IMR-90 (cell line): ENCODE data around the gene DACH1.

Experiments used
- BHLHE40 ChIP-seq: fragments of 150-350 bp; IDR thresholded peaks from 2 replicates; pipeline ENCODE4 v1.6.1; 2016; ENCODE audit warnings: mild to moderate bottlenecking, low read depth, low read length
- CEBPB ChIP-seq: IDR thresholded peaks from 2 replicates; pipeline ENCODE4 v1.6.1; 2012; ENCODE audit warnings: low read depth, low read length, improper control_type of control experiment
- CTCF ChIP-seq: conservative IDR thresholded peaks from 2 replicates; pipeline ENCODE4 v1.5.1; 2012; ENCODE audit warnings: mild to moderate bottlenecking, low read depth, low read length, improper control_type of control experiment
- ELK1 ChIP-seq: fragments of 150-350 bp; IDR thresholded peaks from 2 replicates; pipeline ENCODE4 v1.6.1; 2016; ENCODE audit warnings: low read depth, mild to moderate bottlenecking, low read length, moderate library complexity, borderline replicate concordance
- FOS ChIP-seq: fragments of 150-350 bp; IDR thresholded peaks from 2 replicates; pipeline ENCODE4 v1.6.1; 2016; ENCODE audit warnings: low read depth, low read length
- MAFK ChIP-seq: IDR thresholded peaks from 2 replicates; pipeline ENCODE4 v1.6.1; 2012; ENCODE audit warnings: low read depth, low read length, improper control_type of control experiment
- MAZ ChIP-seq: IDR thresholded peaks from 2 replicates; pipeline ENCODE4 v1.6.1; 2012; ENCODE audit warnings: low read depth, mild to moderate bottlenecking, low read length, improper control_type of control experiment, moderate library complexity, borderline replicate concordance
- NFE2L2 ChIP-seq: fragments of 150-350 bp; IDR thresholded peaks from 2 replicates; pipeline ENCODE4 v1.6.1; 2016; ENCODE audit warnings: low read depth, mild to moderate bottlenecking, low read length
- POLR2A ChIP-seq: IDR thresholded peaks from 2 replicates; pipeline ENCODE4 v1.6.1; 2012; ENCODE audit warnings: mild to moderate bottlenecking, low read depth, low read length
- RAD21 ChIP-seq: IDR thresholded peaks from 2 replicates; pipeline ENCODE4 v1.6.1; 2012; ENCODE audit warnings: low read length, improper control_type of control experiment
- RFX5 ChIP-seq: IDR thresholded peaks from 2 replicates; pipeline ENCODE4 v1.8.0; 2012; ENCODE audit warnings: low read depth, mild to moderate bottlenecking, low read length, moderate library complexity
- SMC3 ChIP-seq: fragments of 150-350 bp; IDR thresholded peaks from 2 replicates; pipeline ENCODE4 v1.6.1; 2016; ENCODE audit warnings: low read depth, mild to moderate bottlenecking, antibody characterized with exemption, low read length, moderate library complexity
- USF2 ChIP-seq: fragments of 150-350 bp; IDR thresholded peaks from 2 replicates; pipeline ENCODE4 v1.6.1; 2017; ENCODE audit warnings: mild to moderate bottlenecking, antibody characterized with exemption, low read length, low read depth

GRCh38 chr13:71493189-71493588, 373.8 kb downstream of the DACH1 start:
- TF ChIP-seq BHLHE40 (no peak), CTCF (no peak), FOS (no peak), NFE2L2 (no peak), MAFK (no peak), SMC3 (no peak), ELK1 (no peak), RFX5 (no peak), POLR2A (no peak), RAD21 (no peak), MAZ (no peak), CEBPB (no peak), USF2 (no peak)
